Stimulated activated CD8-positive, alpha-beta memory T cell treated with anti-CD3 and anti-CD28 coated beads, Interleukin-15, amount 100 ng/mL, for 24 hours (primary cell): ENCODE measurements around the gene EWSR1.

Source experiments
- DNase-seq: peaks from one replicate; pipeline ENCODE4 v3.0.0-alpha.2; 2020; ENCODE audit warnings: low read depth

Gene EWSR1

DNA sequence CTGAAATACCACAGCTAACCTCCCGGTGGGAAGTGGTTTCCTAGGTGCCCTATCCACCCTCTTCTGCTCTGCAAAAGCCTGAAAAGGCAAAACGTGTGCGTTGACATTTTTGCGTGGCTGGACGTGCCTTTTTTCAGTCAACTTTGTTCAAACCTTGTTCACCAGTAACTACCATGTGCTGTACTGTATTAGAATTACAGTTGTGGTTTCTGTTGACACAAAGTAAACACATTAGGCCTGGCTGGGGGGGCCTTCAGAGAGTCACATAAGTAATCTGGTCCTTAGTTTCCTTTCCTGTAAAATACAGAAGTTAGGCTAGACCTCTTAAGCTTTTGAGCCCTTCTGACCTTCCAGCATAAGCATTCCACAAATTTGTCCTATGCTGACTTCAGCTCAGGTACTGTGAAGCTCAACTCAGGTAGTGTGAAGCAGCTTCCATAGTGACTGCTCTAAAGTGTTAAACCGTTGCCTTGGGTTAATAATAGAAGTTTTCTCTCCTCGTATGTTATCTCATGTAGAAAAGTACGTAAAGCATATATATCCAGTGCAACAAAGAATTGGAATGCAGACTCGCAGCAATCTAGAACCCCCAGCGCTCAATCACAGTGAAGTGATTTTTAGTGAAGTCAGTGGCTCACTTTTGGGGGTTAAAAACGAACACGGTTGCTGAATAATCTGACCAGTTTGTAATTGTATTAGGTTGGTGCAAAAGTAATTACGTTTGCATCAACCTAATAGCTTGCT, 1.8 kb downstream of the EWSR1 start:
- no peak for DNase-seq

- no peak for DNase-seq
These were observed 2.6 kb downstream of the EWSR1 start for GRCh38 chr22:29270475-29271271.

GRCh38 chr22:29272624-29273023, 4.6 kb downstream of the EWSR1 start:
- no peak for DNase-seq

DNA sequence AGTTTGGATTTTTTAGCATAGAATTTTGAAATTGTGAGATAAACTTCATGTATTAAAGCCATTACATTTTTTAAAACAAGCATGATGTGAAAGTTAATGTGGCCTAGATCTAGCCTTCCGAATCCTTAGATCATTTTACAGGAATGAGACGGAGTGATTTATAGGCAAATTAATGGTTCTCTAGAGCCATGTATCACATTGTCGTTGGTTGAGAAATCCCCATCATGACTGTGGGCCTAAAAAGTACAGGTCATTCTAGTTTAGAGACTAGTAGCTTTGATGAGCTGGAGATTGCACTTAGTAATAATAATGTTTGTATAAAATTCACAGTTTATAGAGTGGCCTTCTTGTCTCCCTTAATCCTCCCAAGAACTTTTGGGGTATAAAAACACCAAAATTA, 7.1 kb downstream of the EWSR1 start:
- no peak for DNase-seq

- DNase-seq: no peak
These were observed 7.9 kb downstream of the EWSR1 start for GRCh38 chr22:29275819-29276565.

GRCh38 chr22:29277927-29278326, 9.9 kb downstream of the EWSR1 start:
- no peak for DNase-seq

GRCh38 chr22:29284196-29284595, 16.1 kb downstream of the EWSR1 start:
- no peak for DNase-seq

DNA sequence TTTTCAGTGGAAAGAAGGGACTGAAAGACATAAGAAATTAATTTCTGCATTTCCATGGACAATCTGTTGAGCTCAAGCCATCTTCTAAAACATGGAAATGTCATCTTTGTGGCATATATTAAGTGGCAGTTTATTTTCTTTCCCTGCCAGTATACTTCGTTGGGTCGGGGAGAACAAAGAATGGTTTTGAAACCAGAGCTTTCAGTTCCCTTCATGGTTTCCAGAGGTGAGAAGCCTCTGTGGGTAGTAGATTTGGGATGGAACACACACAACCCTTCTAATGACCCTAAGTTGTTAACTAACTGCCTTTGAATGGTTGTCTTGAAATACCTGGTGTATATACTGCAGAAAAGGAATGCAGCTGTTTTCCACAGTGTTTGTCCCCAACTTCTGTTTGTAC, 20.8 kb downstream of the EWSR1 start:
- no peak for DNase-seq

- no peak for DNase-seq
These were observed 22.0 kb downstream of the EWSR1 start for GRCh38 chr22:29290061-29290460.

GRCh38 chr22:29291215-29291614, 23.1 kb downstream of the EWSR1 start:
- no peak for DNase-seq

GRCh38 chr22:29292379-29292778, 24.3 kb downstream of the EWSR1 start:
- DNase-seq: no peak

- no peak for DNase-seq
These were observed 30.6 kb downstream of the EWSR1 start for GRCh38 chr22:29298641-29299040.

- no peak for DNase-seq
These were observed 31.2 kb downstream of the EWSR1 start for GRCh38 chr22:29299136-29299900.

DNA sequence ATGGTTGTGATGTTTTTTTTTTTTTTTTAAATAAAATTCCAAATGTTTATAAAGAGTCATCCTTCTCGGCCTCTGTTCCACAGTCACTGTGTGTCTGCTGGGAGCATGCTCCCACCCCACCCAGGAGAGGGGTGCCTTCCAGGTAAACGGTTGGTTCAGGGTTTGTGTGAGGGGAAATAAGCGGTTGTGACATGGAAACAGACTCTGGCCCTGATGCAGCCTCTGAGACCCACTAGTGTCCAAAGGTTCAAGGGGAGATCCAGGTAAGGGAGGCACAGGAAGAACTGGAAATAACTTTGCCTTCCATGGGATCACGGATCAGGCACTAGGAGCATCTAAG, 32.4 kb downstream of the EWSR1 start:
- DNase-seq: no peak

DNA sequence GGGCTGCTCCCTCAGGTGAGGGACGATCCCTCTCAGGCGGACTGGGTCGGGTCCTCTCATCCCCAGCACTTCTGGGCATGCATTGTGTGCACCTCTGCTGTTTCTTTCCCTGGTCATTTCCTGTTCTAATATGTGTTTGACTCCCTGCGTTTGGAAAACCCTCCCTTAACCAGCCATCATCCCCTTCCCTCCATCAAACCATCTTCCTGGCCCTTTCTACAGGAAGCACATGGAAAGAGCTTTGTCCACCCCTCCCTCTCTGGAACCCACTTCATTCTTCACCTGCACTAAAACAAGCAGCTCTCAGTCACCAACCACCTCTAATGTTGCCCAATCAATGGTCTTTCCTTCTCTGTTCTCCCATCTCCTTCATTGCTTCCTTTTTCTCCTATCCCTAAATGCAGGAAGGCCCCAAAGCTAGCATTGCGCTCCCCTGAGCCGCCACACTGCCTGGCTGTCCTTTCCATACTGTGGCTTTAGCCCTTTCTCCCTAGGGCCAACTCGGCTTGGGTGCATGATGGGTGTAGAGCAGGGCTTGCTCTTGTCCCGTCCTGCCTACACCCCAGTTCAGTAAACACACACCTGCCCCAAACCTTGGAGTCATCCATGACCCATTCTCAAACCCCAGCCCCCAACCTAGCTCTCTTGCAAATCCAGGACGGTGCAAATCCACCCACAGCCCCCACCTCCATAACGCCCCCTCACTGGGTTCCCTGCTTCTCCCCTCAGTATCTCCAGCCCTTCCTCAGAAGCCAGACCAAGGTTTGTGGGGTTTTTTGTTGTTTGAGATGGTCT, 32.9 kb downstream of the EWSR1 start:
- DNase-seq: no peak

GRCh38 chr22:29301716-29302401, 33.8 kb downstream of the EWSR1 start:
- no peak for DNase-seq

DNA sequence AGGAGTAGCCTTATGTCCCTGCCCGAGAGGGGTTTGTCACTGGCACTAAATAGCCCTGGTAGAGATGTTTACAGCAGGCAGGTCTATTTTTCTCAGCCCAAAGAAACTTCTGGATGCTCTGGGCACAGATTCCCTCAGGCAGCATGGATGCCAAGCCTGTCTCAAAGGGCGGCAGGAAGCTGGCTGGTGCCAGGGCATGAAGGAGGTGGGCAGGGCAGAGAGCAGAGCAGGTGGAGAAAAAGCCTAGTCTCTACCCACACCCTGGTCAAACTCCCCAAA, 34.3 kb downstream of the EWSR1 start:
- DNase-seq: no peak

DNA sequence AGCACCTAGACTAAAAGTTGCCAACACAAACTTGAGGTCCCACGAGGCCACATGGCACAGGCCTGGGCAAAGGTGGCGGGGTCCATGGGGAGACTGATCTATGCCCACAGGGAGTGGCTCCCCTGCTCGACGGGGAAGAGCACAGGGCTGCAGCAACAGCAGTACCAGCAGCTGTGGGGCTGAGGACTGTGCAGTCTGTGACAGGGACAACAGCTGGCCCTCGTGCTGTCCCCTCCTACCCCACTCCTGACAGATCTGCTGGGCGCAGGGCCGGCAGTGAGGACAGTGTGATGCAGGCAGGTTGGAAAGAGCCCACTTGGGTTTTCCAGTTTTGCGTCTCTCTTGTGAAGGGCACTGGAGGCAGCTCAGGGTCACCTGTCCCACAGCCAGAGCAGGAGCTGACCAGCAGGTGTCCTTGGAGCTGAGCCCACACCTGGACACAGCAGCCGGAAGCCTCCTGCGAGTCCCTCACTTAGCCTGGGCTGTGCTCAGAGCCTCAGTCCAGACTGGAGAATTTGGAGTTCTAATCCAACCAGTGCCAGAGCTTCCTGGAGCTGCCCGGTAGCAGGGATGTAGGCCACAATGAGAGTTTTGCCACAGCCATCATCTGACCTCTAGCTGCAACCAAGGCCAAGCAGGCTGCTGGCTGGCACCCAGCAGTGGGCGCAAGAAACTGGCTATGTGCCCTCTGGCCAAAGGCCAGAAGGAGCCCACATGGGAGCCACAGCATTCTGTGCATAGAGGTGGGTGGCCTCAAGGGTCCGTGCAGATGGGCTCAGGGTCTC, 34.8 kb downstream of the EWSR1 start:
- DNase-seq: no peak

GRCh38 chr22:29305836-29306174, 37.7 kb downstream of the EWSR1 start:
- DNase-seq: no peak

- no peak for DNase-seq
These were observed 38.2 kb downstream of the EWSR1 start, which contains the start of gene GAS2L1 for GRCh38 chr22:29306175-29306834. Gene GAS2L1 (plus strand): TSS chr22:29306650. CDS start chr22:29308106, 1,456 bp downstream.
